Left ventricle myocardium superior (tissue), 1 donor: ENCODE results near the gene USO1. TPM values are rescaled to one million over a fixed set of nuclear protein-coding genes. Genes with fewer than 3 reads are reported as not detected.
"Not testable (repeated sequence)": the region's sequence is repeated elsewhere in the genome, so short reads cannot be mapped to it uniquely, and the experiment has no call there.

Source experiments
- ATAC-seq: fragments of 200-7000 bp; cut with Tn5 transposase; one replicate; pipeline ENCODE4 v1.9.1; 2020; ENCODE audit warnings: mild to moderate bottlenecking, moderate library complexity
- DNase-seq: peaks from one replicate; pipeline ENCODE4 v3.0.0-alpha.2; 2020
- intact Hi-C: fragments of 100-400 bp; cut with micrococcal nuclease; formaldehyde crosslinking; loops from one replicate; pipeline ENCODE4 v1.11.0; 2022
- total RNA-seq: library from RNA; stranded (reverse); fragmentation: NEBNext Ultra II Directional; extraction: Animal tissue kit (Norgen Biotek cat#: 25700); gene quantifications from one replicate; pipeline ENCODE4 v1.2.1, GENCODE V29; 2021
- donor health status: DM: no; HTN: yes; CAD: no; lungs with severe emphysema.

The USO1 gene
- total RNA-seq, 1 donor from 2014 or later: 96.8 TPM

DNA sequence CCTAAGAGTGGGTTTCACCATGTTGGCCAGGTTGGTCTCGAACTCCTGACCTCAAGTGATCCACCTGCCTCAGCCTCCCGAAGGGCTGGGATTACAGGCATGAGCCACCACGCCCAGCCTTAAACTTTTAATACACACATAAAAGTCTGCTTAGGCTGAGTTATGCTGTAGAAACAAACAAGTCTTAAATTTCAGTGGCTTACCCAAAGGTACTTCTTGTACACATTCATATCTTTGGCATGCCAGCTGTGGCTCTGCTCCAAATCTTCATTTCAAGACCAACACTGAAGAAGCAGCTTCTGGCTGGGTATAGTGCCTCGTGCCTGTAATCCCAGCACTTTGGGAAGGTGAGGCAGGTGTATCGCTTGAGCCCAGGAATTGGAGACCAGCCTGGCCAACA lies 97.6 kb downstream of the USO1 start:
- ATAC-seq (no peak), DNase-seq (no peak)
- intact Hi-C loops: no loop called here

DNA sequence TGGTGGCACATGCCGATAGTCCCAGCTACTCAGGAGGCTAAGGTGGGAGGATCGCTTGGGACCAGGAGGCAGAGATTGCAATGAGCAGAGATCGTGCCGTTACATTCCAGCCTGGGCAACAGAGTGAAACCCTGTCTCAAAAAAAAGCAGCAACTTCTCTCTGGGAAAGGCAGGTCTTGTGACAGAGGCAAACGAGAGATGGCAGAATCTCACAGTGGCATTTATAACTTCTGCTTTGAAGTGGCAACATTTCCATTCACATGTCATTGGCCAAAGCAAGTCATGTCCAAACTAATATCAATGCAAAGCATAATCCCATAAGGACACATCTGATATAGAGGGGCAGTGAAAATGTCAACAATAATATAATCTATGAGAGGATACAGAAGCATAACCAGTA lies 98.0 kb downstream of the USO1 start:
- DNase-seq (no peak), ATAC-seq (no peak)
- intact Hi-C loops: no loop called here

DNA sequence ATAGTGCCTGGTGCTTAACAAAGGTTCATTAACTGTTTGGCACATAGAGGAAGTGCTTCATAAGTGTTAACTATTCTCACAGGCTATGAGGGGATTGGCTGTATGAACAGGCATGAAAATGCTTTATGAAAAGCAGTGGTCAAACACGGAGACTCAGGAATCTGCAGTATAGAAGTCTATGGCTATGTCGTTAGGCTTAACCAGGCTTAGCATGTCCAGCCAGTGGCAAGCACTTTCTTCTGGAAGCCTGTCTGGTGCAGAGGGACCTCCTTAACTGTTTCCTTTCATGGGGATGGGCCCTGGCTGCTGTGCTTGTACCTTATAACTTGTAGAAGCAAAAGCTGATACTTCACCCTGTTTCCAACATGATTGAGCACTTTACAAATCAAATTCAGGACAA lies 99.4 kb downstream of the USO1 start:
- no peak for ATAC-seq
- DNase-seq: no peak
- intact Hi-C loops: no loop called here

DNA sequence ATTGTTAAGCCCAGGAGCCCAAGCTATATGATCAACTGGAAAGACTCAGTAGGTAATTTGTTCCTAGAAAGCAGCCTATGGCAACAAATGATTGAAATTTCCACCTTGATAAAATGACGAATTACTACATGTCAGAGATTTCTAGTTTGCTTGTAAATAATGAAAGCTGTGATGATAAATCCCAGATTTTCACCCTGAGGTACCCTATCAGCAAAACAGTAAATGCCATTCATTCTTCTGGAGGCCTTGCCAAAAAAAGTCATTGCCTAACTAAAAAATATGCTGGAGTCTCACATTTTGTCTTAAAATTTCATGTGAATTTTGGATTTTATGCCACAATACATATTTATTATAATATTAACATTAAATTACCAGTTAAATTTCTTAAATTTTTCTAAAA lies 106.5 kb downstream of the USO1 start:
- intact Hi-C loops: no loop called here
- DNase-seq (no peak), ATAC-seq (no peak)

DNA sequence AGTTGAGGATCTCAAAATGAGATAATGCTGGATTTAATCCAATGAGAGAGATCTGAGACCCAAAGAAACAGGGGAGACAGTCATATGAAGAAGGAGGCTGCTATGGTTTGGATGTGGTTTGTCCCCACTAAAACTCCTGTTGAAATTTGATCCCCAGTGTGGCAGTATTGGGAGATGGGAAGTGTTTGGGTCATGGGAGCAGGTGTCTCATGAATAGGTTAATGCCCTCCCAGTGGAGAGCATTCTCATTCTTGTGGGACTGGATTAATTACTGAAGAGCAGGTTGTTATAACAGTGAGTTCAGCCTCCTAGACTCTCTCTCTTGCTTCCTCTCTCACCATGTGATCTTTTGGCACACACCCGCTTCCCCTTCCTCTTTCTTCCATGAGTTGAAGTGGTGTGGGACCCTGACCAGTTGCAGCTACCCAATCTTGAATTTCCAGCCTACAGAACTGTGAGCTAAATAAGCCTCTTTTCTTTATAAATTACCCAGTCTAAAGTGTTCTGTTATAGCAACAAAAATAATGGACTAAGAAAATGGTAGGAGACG lies 107.6 kb downstream of the USO1 start:
- no peak for DNase-seq
- peak; percentile 40 for ATAC-seq
- intact Hi-C loops: no loop called here

DNA sequence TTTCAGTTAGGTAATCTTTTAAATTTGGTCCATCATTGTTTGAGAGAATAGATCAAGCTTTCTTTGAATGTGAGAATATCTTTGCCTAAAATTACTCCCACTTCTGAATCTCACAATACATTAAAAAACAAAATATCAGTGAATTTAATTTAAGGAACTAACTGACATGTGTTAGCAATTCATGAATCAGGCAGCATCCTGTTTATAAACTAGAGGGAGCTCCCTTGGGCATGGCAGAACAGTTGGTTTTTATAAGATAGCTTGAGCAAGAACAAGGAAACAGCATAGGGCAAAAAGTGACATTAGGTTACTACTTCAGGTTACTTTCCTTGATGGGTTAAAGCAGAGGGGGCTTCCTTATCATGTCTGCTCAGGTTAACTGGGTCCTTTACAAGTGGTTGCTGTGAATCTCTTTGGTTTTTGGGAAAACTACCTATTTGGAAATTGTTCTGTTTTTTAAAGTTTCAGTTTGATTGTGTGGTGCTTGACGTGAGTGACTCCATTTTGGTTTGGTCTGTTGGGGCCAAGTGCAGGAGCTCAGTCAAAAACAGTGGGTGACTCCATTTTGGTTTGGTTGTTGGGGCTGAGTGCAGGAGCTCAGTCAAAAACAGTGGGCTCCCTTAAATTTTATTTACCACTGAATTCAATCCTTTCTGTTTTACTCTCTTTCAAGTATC lies 109.9 kb downstream of the USO1 start:
- no peak for DNase-seq
- intact Hi-C loops: no loop called here
- ATAC-seq: no peak

DNA sequence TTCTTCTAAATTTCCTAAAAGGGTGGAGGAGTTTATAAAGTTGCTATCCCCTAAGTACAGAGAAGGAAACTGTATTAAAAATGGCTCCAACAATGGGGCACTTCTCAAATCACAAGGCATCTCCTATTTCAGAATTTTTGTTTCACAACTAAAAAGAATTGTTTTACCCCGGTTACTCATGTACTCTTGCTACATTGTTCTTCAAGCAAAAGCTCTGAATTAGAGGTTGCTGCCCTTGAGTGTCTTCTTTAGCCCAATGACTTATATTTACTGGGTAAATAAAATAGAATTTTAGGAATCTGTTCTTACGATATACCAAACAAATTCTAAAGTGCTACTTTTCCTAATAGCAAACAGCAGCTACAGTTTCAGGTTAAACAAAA lies 110.4 kb downstream of the USO1 start:
- ATAC-seq (no peak), DNase-seq (no peak)
- intact Hi-C loops: no loop called here

DNA sequence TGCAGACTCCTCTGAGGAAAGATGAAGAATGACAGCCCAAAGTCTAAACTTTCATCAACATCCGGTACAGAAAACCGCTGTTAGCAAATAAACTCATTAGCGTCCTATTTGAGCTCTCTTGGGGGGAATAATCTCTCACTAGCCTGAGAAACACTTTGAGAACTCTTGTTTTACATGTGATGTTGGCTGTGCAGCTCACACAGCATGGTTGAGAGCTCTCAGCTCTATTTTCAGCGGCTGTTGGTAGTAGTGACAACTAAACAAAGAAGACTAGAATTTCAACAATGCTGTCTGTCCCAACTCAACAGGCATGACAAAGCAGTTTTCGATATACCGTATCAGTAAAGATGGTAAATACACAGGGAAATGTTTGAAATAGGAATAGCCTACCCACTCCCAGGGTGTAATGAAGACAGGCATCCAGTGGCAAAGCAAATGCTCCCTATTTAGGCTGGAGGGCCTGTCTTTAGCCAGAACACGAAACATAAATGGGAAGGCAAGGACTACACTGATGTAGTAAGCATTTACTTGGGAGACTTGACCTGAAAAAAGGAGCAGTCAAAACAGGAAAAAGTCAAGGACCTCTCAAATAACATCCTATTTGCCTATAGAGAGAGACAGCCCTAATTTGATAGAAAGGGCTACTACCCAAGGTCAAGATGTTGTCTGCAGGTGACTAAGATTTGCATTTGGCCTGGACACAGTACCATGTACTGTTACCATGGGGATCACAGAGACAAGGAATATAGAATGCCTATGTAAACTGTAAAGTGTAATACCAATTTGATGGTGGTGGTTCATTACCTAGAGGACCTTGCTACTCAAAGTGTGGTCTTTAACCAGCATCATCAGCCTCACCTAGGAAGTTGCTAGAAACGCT lies 117.5 kb downstream of the USO1 start:
- intact Hi-C loops: no loop called here
- DNase-seq: no peak
- peak; percentile 92 for ATAC-seq

DNA sequence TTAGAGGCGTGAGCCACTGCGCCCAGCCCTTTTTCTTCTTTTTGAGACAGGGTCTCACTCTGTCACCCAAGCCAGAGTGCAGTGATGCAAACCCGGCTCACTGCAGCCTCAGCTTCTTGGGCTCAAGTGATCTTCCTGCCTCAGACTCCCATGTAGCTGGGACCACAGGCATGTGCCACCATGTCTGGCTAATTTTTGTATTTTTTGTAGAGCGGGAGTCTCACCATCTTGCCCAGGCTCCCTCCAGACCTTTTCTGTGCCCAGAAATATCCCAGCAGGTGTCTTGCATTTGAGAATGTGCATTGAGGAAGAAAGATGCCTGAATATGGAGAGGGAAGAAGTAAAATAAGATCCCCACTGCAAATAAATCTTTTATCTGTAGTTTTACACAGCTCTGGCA lies 119.2 kb downstream of the USO1 start:
- no peak for ATAC-seq
- intact Hi-C loops: no loop called here
- DNase-seq: no peak

DNA sequence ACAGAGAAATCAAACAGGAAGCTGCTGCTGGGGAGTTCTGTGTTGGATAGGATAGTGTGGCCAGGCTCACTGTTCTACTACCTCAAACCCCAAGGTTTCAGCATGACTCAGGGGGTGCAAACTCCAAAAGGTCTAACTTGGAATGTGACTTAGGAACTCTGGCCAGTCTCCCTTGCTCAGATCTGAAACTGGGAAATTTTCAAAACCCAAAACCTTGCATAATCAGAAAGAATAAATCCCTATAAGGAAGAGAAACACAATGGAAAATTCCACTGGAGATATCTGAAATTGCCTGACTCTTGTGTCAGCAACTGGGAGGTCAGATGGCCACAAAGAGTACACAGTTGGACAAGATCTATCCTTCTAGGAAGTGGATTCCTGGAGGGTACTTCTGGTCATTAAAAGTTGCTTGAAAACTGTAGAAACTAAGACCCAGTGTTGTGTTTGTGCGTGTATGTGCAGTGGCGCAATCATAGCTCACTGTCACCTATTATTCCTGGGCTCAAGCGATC lies 119.8 kb downstream of the USO1 start:
- no peak for DNase-seq
- intact Hi-C loops: no loop called here
- ATAC-seq: peak; percentile 21

DNA sequence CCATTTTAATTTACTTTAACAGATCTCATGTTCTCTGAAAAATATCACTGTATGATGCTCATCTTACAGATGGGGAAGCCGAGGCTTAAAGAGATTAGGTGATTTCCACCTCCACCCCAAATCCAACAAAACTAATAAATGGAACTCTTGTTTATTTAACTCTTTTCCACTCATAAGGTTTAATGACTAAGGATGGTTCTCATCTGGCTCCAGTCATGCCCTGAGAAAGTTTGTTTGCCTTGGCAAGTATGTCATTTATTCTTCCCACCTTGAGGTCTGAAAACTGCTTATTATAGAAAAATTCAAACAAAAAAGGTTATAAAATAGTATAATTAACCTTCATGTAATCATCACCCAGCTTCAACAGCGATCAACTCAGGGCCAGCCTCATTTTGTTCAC lies 121.6 kb downstream of the USO1 start:
- ATAC-seq (no peak), DNase-seq (no peak)
- intact Hi-C loops: no loop called here

DNA sequence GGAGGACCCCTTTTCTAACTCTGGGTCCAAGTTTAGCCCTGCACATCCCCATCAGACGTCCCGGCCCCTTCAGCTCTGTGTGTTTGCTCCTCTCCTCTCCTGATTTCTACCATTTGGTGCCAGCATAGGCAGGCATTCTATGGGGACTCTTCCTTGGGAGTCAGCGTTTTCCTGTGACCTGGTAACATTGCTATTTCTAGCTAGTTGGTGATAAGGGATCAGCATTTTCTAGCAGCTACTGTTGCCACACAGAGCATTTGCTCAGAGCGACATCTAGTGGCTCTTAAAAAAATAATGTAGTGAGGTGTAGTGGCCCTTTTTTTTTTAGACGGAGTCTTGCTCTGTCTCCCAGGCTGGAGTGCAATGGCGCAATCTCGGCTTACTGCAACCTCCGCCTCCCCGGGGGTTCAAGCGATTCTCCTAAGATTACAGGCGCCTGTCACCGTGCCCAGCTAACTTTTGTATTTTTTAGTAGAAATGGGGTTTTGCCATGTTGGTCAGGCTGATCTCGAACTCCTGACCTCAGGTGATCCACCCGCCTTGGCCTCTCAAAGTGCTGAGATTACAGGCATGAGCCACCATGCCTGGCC lies 123.9 kb downstream of the USO1 start:
- DNase-seq (peak; percentile 41), ATAC-seq (peak; percentile 94)
- intact Hi-C loops: not testable (repeated sequence)

DNA sequence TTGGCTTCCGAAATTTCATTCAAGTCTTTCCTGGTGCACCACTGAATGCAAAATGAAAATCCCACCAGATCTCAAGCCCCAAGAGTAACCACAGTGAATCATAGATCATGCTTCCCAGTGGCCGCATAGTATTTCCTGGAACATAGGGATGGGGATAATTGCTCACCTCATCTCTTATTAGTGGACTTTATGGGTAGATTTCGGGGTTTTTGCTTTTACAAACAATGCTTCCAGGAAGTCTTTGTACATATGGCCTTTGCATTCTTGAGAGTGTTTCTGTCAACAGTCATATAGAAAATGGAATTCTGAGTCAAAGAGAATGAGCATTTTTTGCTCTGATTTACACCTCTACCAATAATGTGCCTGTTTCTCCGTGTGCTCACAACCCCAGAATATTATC lies 124.5 kb downstream of the USO1 start:
- no peak for DNase-seq
- ATAC-seq: no peak
- intact Hi-C loops: no loop called here

DNA sequence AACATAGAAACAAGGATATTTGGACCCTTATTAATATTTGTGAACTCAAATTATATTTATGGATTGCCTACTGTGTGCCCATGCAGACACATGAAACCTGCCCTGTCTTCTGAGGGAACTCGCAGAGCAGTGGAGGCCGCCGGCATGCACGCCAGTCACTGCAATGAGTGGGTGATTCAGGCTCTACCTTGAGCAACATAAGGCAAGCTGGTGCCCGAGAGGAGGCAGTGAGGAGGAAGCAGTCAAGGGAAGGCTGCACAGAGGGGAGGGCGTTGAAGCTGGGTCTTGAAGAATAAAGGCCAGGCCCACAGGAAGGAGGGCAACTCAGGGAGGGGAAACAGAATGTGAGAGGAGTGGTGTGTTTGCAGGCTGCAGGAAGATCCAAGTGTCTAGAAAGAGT lies 125.1 kb downstream of the USO1 start:
- intact Hi-C loops: no loop called here
- no peak for ATAC-seq
- DNase-seq: no peak

DNA sequence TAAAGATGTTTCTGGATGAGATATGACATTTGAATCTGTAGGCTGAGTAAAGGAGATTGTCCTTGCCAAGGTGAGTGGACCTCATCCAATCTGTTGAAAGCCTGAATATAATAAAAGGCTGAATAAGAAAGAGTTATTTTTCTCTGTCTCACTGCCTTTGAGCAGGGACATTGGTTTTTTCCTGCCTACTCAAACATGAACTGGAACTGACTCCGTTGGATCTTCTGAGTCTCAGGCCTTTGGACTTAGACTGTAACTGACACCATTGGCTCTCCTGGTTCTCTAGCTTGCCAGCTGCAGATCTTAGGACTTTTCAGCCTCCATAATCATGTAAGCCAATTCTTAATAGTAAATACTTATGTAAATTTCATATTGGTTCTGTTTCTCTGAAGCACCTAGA lies 134.3 kb downstream of the USO1 start:
- no peak for ATAC-seq
- intact Hi-C loops: no loop called here
- no peak for DNase-seq

DNA sequence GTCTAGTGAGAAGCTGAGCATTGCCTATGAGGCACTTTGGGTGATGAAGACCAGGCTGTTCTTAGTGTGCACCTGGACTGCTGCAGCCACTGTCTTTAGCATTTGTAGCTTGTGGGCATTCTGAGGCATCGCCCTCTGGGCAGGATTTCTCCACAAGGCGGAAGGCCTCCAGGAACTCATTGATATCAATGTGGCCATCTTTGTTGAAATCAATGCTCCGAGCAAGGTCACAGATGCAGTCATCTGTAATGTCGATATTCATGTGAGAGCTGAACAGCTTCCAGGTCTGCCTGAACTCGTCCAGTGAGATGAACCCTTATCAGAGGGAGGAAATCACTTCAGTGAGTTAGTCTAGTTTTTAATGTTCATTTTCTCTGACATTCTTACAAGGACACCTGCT lies 136.2 kb downstream of the USO1 start:
- ATAC-seq (no peak), DNase-seq (no peak)
- intact Hi-C loops: no loop called here
